Activated T-cell treated with anti-CD3 and anti-CD28 coated beads, Interleukin-2, amount 50 U/mL, for 1 hour (primary cell): ENCODE results near the gene USP34.
"Not testable (repeated sequence)": the region's sequence is repeated elsewhere in the genome, so short reads cannot be mapped to it uniquely, and the experiment has no call there.

ENCODE experiments used
- DNase-seq: peaks from one replicate; pipeline ENCODE4 v3.0.0-alpha.2; 2020

USP34 gene

GRCh38 chr2:61233581-61233980 lies 237.3 kb downstream of the USP34 start:
- DNase-seq = no peak

GRCh38 chr2:61229936-61230335 lies 241.0 kb downstream of the USP34 start:
- no peak for DNase-seq

DNA sequence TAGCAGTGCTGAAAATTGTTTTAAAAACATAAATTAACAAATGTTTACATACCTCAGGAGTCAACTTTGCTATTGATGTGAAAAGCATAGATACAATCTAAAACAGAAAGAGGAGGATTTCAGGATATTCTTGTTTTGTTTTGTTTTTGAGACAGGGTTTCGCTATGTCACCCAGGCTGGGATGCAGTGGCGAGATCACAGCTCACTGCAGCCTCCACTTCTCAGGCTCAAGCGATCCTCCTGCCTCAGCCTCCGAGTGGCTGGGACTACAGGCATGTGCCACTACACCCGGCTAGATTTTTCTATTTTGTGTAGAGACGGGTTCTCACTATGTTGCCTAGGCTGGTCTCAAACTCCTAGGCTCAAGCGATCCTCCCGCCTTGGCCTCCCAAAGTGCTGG lies 248.3 kb downstream of the USP34 start:
- DNase-seq = no peak

GRCh38 chr2:61221819-61222218 lies 249.1 kb downstream of the USP34 start:
- no peak for DNase-seq

DNA sequence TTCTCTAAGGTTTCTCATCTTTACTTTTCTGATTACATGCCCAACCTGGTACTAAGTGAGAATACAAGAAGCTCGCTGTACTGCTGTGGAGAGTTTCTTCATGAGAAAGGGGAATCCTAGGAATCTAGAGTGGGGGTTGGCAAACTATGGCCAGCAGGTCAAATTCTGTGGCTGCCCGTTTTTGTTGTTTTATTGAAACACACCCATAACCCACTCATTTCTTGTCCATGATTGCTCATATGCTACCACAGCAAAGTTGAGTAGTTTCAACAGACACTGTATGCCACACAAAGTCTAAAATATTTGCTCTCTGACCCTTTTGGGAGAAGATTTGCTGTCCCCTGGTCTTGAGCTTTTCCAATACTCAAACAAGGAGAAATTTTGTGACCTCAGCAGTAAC lies 250.1 kb downstream of the USP34 start:
- DNase-seq = no peak

DNA sequence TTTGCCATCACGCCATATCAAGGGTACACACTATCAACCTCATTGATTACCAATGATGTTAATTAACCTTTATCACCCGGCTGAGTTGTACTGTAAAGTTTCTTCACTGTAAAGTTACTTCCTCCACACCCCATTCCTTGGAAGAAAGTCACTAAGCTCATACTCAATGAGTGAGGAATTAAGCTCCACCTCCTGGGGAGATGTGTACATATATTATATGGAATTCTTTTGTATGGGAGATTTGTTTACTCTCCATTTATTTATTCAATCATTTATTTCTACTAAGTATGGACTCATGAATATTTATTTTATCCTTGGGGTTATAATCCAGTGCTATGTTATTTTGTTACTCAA lies 252.1 kb downstream of the USP34 start:
- no peak for DNase-seq

GRCh38 chr2:61218076-61218816 lies 252.6 kb downstream of the USP34 start:
- no peak for DNase-seq

- DNase-seq = no peak
Measured at GRCh38 chr2:61214171-61214570, 256.7 kb downstream of the USP34 start.

DNA sequence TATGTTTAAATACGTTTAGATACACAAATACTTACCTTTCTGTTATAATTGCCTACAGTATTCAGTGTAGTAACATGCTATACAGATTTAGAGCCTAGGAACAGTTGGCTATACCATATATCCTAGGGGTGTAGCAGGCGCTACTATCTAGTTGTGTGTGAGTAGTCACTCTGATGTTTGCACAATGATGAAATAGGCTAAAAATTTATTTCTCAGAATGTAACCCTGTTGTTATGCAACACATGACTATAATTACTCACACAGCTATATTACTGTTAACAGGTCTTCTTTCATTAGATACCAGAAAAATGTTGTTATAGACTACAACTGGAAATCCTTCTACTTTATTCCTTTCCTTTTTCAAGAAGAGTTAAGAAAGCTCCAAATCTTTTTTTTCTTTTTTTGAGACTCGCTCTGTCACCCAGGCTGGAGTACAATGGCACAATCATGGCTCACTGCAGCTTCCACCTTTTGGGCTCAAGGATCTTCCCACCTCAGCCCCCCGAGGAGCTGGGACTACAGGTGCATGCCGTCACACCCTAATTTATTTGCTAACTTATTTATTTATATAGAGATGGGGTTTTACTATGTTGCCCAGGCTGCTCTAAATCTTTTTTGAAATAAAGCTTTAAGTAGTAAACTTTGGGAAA lies 260.4 kb downstream of the USP34 start:
- no peak for DNase-seq

GRCh38 chr2:61205132-61205531 lies 265.8 kb downstream of the USP34 start:
- DNase-seq = no peak

DNA sequence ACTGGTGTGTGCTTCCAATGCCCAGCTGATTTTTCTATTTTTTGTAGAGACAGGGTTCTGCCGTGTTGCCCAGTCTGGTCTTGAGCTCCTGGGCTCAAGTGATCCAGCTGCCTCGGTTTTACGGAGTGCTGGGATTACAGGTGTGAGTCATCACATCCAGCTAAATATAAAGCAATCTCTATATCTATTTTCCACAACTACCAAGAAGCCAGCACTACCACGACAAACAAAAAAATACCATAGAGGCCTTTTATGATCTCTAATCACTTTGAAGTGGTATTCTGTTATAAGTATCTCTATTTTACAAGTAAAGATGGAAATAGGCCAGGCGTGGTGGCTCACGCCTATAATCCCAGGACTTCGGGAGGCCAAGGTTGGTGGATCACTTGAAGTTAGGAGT lies 274.2 kb downstream of the USP34 start:
- DNase-seq = no peak

DNA sequence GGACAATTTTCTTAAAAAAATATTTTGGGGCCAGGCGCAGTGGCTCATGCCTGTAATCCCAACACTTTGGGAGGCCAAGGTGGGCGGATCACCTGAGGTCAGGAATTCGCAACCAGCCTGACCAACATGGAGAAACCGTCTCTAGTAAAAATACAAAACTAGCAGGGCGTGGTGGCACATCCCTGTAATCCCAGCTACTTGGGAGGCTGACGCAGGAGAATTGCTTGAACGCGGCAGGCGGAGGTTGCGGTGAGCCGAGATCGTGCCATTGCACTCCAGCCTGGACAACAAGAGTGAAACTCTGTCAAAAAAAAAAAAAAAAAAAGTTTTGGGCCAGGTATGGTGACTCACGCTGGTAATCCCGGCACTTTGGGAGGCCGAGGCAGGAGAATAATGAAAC lies 276.2 kb downstream of the USP34 start:
- DNase-seq = not testable (repeated sequence)

GRCh38 chr2:61193670-61194561 lies 277.0 kb downstream of the USP34 start:
- DNase-seq = no peak

- no peak for DNase-seq
Measured at GRCh38 chr2:61187085-61187484, 283.8 kb downstream of the USP34 start.

DNA sequence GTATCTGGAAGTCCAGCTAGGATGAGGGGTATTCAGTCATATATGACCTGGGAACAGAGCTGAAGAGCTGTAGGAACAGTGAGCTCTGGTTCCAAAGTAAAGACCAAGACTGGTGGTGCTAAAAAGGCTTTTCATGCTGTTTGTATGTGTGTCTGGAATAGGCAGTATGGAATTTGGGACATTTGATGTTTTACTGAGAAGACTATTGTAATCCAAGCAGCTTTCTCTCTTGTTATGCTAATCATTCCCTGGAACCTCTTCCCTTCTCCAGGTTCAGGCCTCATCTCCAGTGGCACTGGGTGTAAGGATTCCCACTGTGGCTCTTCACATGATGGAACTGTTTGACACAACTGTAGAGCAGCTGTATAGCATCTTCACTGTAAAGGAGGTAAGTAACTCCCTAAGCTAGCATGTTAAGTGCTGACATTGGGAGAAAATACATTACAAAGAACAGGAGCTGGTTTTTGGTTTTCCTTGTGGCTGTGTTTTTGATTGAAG lies 285.6 kb downstream of the USP34 start:
- no peak for DNase-seq

DNA sequence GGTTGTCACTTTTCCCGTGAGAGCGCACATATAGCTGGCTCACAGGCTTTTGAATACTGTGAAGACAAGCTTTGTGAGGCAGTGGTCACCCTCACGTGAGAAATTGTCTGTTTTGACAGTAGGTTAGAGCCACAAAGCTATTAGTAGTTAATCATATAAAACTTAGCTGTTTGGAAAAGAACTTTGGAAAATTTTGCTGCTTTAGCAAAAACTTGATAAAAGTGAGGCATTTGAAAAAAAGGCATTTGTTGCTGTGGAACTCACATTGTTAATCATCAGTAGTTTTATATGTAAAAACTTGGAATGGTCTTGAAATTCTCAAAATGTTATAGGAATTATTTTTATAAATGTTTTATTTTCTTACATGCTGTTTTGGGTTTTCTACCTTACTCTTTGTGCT lies 286.6 kb downstream of the USP34 start:
- DNase-seq = no peak

- DNase-seq = no peak
Measured at GRCh38 chr2:61183795-61184194, 287.1 kb downstream of the USP34 start.

DNA sequence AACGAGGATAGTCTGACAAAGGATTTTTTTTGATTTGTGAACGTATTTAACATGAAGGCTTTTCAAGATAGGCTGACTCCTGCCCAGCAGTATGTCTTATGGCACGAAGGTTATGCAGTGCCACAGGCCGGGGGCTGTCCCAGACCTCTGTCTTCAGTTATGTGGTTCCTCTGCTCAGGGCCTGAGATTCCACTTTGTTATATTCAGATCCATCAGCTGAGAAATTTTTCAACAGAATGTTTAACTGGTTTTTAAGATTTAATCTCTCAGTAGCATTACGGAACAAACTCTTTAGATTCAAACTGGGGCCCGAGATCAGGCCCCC lies 288.9 kb downstream of the USP34 start:
- no peak for DNase-seq

DNA sequence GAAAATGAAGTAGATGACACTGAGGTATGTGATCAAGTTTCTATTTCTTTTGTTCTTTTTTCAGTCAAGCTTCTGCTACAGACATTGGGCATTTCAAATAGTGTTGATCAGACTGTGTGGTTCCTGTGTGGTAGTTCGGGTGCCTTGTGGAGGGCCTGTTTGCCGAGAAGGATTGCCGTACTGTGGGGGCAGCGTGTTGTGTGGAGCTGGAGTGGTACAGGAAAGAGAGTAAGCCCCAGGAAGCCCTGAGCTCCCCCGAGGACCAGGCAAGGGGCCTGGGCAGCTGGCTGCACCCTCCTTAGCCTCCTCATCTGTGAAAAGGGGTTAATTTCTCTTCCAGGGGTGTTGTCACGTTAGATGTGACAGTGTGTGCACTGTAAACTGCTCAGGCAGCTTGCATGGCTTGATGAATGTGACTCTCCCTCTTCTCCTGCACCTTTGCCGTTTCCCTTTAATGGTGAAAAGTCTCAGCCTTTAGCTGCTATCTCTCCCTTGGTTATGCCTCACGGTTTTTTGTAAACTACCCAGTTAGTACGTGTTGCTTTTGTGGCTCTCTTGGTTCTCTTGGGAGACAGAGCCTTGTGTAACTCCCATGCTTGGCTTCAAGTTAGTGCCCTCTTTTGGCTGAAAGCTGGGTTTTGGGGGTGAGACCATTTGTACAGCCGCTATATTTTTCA lies 289.4 kb downstream of the USP34 start:
- no peak for DNase-seq

DNA sequence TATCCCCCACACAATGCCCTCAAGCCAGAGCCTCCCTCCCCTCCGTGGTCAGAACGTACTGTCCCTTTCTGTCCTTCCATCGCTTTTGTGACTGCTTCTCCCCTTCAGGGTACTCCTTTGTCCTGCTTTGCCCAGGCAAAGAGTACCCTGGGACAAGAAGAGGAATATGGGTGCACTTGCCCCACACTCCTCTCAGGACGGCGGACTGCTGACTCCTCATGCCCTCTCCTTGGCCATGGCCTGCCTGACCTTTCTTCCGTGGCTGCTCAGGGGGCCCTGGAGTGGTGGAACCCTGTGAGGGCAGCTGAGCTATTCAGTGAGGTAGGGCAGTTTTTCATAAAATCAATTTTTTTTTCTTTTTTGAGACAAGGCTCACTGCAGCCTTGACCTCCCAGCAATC lies 290.2 kb downstream of the USP34 start:
- no peak for DNase-seq

GRCh38 chr2:61179701-61180639 lies 290.9 kb downstream of the USP34 start:
- DNase-seq = no peak
